SKM-1 (cell line): ENCODE data around the gene LRP11.
"Not testable (repeated sequence)": the region's sequence is repeated elsewhere in the genome, so short reads cannot be mapped to it uniquely, and the experiment has no call there.

ENCODE experiments used
- DNase-seq: peaks from one replicate; lab custom pipeline; 2025; ENCODE audit not compliant: unreplicated experiment; lab: John Stamatoyannopoulos, UW

The LRP11 gene

GRCh38 chr6:149869275-149869892 is 5.2 kb upstream of the LRP11 start:
- no peak for DNase-seq

GRCh38 chr6:149867876-149868640 is 3.9 kb upstream of the LRP11 start:
- DNase-seq: no peak

- DNase-seq: peak; percentile 16
Measured at GRCh38 chr6:149864578-149865535, 698 bp upstream of the LRP11 start.

- DNase-seq: peak; percentile 24
Measured at GRCh38 chr6:149862922-149863697, 1.0 kb downstream of the LRP11 start.

GRCh38 chr6:149862424-149862738 is 1.8 kb downstream of the LRP11 start:
- DNase-seq: not testable (repeated sequence)

GRCh38 chr6:149861603-149862423 is 2.3 kb downstream of the LRP11 start:
- DNase-seq: no peak

- DNase-seq: no peak
Measured at GRCh38 chr6:149860834-149861602, 3.1 kb downstream of the LRP11 start.

GRCh38 chr6:149860513-149860833 is 3.7 kb downstream of the LRP11 start:
- no peak for DNase-seq

- DNase-seq: no peak
Measured at GRCh38 chr6:149859938-149860337, 4.2 kb downstream of the LRP11 start.

- DNase-seq: no peak
Measured at GRCh38 chr6:149859368-149859767, 4.8 kb downstream of the LRP11 start.

- DNase-seq: no peak
Measured at GRCh38 chr6:149857541-149857940, 6.6 kb downstream of the LRP11 start.

GRCh38 chr6:149856256-149856994 is 7.7 kb downstream of the LRP11 start:
- DNase-seq: no peak

GRCh38 chr6:149855741-149856140 is 8.4 kb downstream of the LRP11 start:
- no peak for DNase-seq

GRCh38 chr6:149855040-149855654 is 9.0 kb downstream of the LRP11 start:
- no peak for DNase-seq

GRCh38 chr6:149854532-149854931 is 9.6 kb downstream of the LRP11 start:
- DNase-seq: no peak

GRCh38 chr6:149854017-149854416 is 10.1 kb downstream of the LRP11 start:
- not testable (repeated sequence) for DNase-seq

GRCh38 chr6:149852881-149853280 is 11.3 kb downstream of the LRP11 start:
- DNase-seq: no peak

GRCh38 chr6:149852180-149852579 is 12.0 kb downstream of the LRP11 start:
- DNase-seq: no peak
